OCI-LY7 (cell line): Measurements from ENCODE around the gene SF3A1. TPM values are rescaled to one million over a fixed set of nuclear protein-coding genes. Genes with fewer than 3 reads are reported as not detected.
"Not testable (repeated sequence)": the region's sequence is repeated elsewhere in the genome, so short reads cannot be mapped to it uniquely, and the experiment has no call there.

ENCODE experiments used
- BruUV-seq: library from RNA; stranded (reverse); fragments of 400-500 nt; replicated peaks from 2 replicates; lab custom pipeline; 2021; lab: Mats Ljungman, UMichigan
- CTCF ChIA-PET: fragments of 300-600 bp; sonication (Branson Sonifier 250); formaldehyde crosslinking; loops from one replicate; lab custom pipeline; 2022; ENCODE audit warnings: antibody characterized with exemption; ENCODE audit not compliant: unreplicated experiment; lab: Charles Lee
- POLR2A ChIA-PET: fragments of 300-600 bp; sonication (Branson Sonifier 250); formaldehyde crosslinking; loops from one replicate; lab custom pipeline; 2022; ENCODE audit warnings: antibody characterized with exemption; lab: Charles Lee
- DNase-seq: peaks from one replicate; pipeline ENCODE4 v3.0.0-alpha.2; 2015; ENCODE audit warnings: low spot score
- H2AFZ ChIP-seq: fragments of 200-600 bp; sonication (generic), shearing (Covaris generic); 2 replicates; pipeline ENCODE4 v1.6.1; 2014; ENCODE audit warnings: mild to moderate bottlenecking, antibody characterized with exemption, low read length, moderate library complexity
- H3K27ac ChIP-seq: fragments of 200-600 bp; sonication (generic); 2 replicates; pipeline ENCODE4 v1.5.1; 2014; ENCODE audit warnings: mixed run types, low read depth, mild to moderate bottlenecking, moderate library complexity, low read length, inconsistent platforms; ENCODE audit not compliant: poor library complexity, severe bottlenecking
- H3K36me3 ChIP-seq: fragments of 200-600 bp; sonication (generic); 2 replicates; pipeline ENCODE4 v1.6.1; 2014; ENCODE audit warnings: mild to moderate bottlenecking, antibody characterized with exemption, low read length, moderate library complexity, mixed read lengths; ENCODE audit not compliant: insufficient read depth
- H3K4me1 ChIP-seq: fragments of 200-600 bp; sonication (generic); 2 replicates; pipeline ENCODE4 v1.5.1; 2014; ENCODE audit warnings: mild to moderate bottlenecking, low read length; ENCODE audit not compliant: insufficient read depth, poor library complexity, severe bottlenecking
- H3K4me2 ChIP-seq: fragments of 200-600 bp; sonication (generic); 2 replicates; pipeline ENCODE4 v1.6.1; 2014; ENCODE audit warnings: mild to moderate bottlenecking, low read length
- H3K4me3 ChIP-seq: fragments of 200-600 bp; sonication (generic); 2 replicates; pipeline ENCODE4 v1.5.1; 2014; ENCODE audit warnings: mild to moderate bottlenecking, low read depth, low read length; ENCODE audit not compliant: poor library complexity, severe bottlenecking
- H3K79me2 ChIP-seq: fragments of 200-600 bp; sonication (generic); 2 replicates; pipeline ENCODE4 v1.6.1; 2016; ENCODE audit warnings: low read depth, mild to moderate bottlenecking, low read length, moderate library complexity, mixed read lengths; ENCODE audit not compliant: insufficient read depth
- H3K9me2 ChIP-seq: fragments of 200-600 bp; sonication (generic); 2 replicates; pipeline ENCODE4 v1.6.1; 2016; ENCODE audit warnings: mild to moderate bottlenecking, low read length, mixed read lengths; ENCODE audit not compliant: insufficient read depth
- H3K9me3 ChIP-seq: fragments of 200-600 bp; sonication (generic); 2 replicates; pipeline ENCODE4 v1.6.1; 2014; ENCODE audit warnings: mild to moderate bottlenecking, mixed run types, low read length, mixed read lengths
- H4K20me1 ChIP-seq: fragments of 200-600 bp; sonication (generic); 2 replicates; pipeline ENCODE4 v1.6.1; 2014; ENCODE audit warnings: mild to moderate bottlenecking, antibody characterized with exemption, low read length, moderate library complexity, mixed read lengths; ENCODE audit not compliant: insufficient read depth
- EZH2phosphoT487 ChIP-seq: fragments of 200-600 bp; sonication (generic); IDR thresholded peaks from 2 replicates; pipeline ENCODE4 v1.6.1; 2018; ENCODE audit warnings: low read depth, borderline replicate concordance, mild to moderate bottlenecking, mixed run types, antibody characterized with exemption, low read length, moderate library complexity, mixed read lengths
- intact Hi-C: fragments of 100-400 bp; cut with micrococcal nuclease; formaldehyde crosslinking; loops from one replicate; pipeline ENCODE4 v1.10.0; 2022; ENCODE audit not compliant: unreplicated experiment
- total RNA-seq, 2 experiments: library from RNA; depleted of rRNA in 1 of 2; stranded (reverse); fragments of >200 nt in 1 of 2; shearing (Covaris generic) in 1 of 2; gene quantifications; 2 replicates each; pipeline ENCODE4 v1.2.3, GENCODE V29; 2014 to 2022
- TF ChIP-seq, protein P1 (sequence below): fragments of 200-600 bp; sonication (generic); conservative IDR thresholded peaks from 2 replicates; pipeline ENCODE4 v1.5.1; 2014; ENCODE audit warnings: mild to moderate bottlenecking, antibody characterized with exemption, low read length, moderate library complexity, mixed read lengths

SF3A1 gene
- total RNA-seq, 2 experiments from 2014 or later, result 71.8 to 200 TPM

DNA sequence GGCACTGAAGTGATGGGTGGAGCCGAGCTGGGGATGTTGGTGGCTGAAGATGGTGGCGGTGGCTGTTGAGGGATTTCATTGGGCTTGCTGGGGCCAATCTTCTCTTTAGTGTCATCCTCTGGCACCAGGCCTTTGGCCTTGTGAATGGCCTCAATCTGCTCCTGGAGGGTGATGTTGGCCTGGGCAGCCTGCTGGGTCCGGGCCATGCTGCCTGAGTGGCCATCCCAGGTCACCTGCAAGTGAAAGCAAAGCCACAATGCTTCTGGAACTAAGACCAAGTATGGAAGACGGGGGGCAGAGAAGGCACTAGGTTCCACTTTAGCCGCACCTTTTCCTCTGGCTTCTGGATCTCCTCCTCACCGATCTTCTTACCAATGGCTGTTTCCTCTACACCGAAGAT, 17.9 kb downstream of the SF3A1 start:
- BruUV-seq, result no TSS peak
- Histone ChIP-seq H3K4me3 (no peak overlapping the region), H3K4me1 (no peaks in the 10 kb centered on the region), H3K79me2 (no peaks in the 10 kb centered on the region), H4K20me1 (no peaks in the 10 kb centered on the region), H2AFZ (no peak overlapping the region), H3K27ac (no peak overlapping the region), H3K9me2 (no peaks in the 10 kb centered on the region), H3K36me3 (peaks cover 98% of the 10 kb centered on the region), H3K4me2 (no peak overlapping the region), H3K9me3 (no peaks in the 10 kb centered on the region)
- POLR2A ChIA-PET, result interaction anchor here (0.6 kb wide), 1 partner anchor 16 kb away, joined by 3 read pairs; no protein-coding TSS in a partner anchor
- intact Hi-C loops, result no loop called here
- no peak for TF ChIP-seq EZH2phosphoT487
- TF ChIP-seq, protein P1, sequence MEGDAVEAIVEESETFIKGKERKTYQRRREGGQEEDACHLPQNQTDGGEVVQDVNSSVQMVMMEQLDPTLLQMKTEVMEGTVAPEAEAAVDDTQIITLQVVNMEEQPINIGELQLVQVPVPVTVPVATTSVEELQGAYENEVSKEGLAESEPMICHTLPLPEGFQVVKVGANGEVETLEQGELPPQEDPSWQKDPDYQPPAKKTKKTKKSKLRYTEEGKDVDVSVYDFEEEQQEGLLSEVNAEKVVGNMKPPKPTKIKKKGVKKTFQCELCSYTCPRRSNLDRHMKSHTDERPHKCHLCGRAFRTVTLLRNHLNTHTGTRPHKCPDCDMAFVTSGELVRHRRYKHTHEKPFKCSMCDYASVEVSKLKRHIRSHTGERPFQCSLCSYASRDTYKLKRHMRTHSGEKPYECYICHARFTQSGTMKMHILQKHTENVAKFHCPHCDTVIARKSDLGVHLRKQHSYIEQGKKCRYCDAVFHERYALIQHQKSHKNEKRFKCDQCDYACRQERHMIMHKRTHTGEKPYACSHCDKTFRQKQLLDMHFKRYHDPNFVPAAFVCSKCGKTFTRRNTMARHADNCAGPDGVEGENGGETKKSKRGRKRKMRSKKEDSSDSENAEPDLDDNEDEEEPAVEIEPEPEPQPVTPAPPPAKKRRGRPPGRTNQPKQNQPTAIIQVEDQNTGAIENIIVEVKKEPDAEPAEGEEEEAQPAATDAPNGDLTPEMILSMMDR, result no peak
- CTCF ChIA-PET, result no interaction called here
- DNase-seq, result no peak

DNA sequence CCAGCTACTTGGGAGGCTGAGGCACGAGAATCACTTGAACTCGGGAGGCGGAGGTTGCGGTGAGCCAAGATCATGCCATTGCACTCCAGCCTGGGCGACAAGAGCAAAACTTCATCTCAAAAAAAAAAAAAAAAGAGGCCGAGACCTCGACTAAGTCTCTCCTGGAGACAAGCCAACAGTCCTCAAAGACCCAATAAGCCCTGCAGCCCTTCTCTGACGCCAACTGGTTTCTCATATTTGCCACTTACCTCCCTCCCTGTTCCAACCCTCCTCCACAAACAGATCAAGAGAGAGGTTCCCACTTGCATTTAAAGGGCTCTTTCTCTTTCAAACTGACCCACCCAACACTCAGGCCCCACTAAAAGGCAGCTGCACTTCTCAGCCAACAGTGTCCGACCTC, 18.4 kb downstream of the SF3A1 start:
- DNase-seq, H3K4me3 ChIP-seq, BruUV-seq, CTCF ChIA-PET, POLR2A ChIA-PET, H3K9me2 ChIP-seq, H3K9me3 ChIP-seq, H3K4me2 ChIP-seq, H3K4me1 ChIP-seq, H3K27ac ChIP-seq, H3K79me2 ChIP-seq, H4K20me1 ChIP-seq, H2AFZ ChIP-seq, intact Hi-C loops: not testable (repeated sequence)
- peaks cover 98% of the 10 kb centered on the region for H3K36me3 ChIP-seq

DNA sequence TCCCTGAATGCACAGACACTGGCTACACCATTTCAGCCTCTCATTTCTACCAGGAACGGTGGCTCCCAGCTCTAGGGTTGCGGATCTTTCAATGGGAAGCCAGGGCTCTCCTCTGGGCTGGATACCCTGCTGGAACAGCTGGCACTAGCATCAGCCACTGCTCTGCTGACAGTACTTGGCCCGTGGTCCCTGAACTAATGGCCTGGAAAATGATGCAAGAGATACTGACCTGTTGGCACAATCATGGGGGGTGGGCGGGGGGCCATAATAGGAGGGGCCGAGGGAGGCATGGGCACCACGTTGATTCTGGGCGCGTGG, 19.3 kb downstream of the SF3A1 start:
- Histone ChIP-seq H3K4me1 (no peaks in the 10 kb centered on the region), H3K4me3 (no peak overlapping the region), H3K36me3 (peaks cover 98% of the 10 kb centered on the region), H4K20me1 (no peaks in the 10 kb centered on the region), H3K9me2 (no peaks in the 10 kb centered on the region), H3K79me2 (no peaks in the 10 kb centered on the region), H3K9me3 (no peaks in the 10 kb centered on the region), H3K4me2 (no peak overlapping the region), H3K27ac (no peak overlapping the region), H2AFZ (no peak overlapping the region)
- no peak for DNase-seq
- intact Hi-C loops, result no loop called here
- TF ChIP-seq, protein P1, result no peak
- TF ChIP-seq EZH2phosphoT487, result no peak
- ChIA-PET POLR2A (no interaction called here), CTCF (no interaction called here)
- BruUV-seq, result no TSS peak
